T-cell (primary cell): ENCODE measurements around the gene RICTOR. TPM values are rescaled to one million over a fixed set of nuclear protein-coding genes. Genes with fewer than 3 reads are reported as not detected.
A peak's percentile ranks its signal among the peaks of the same experiment; 100 is the strongest.

Experiments used
- ATAC-seq, 4 experiments: fragments of 200-7000 bp in 3 of 4; fragments of 150-1000 bp in 1 of 4; cut with Tn5 transposase; replicated peaks in 1 of 4; 1 replicate in 3 of 4; 2 replicates in 1 of 4; pipeline ENCODE4 v1.10.0; 2021; ENCODE audit warnings: moderate library complexity in 3 of 4, mild to moderate bottlenecking in 2 of 4, moderate number of reproducible peaks in 1 of 4
- CTCF ChIA-PET, 2 donors: fragments of 300-600 bp; sonication (Branson Sonifier 250); formaldehyde crosslinking; loops; one replicate each; lab custom pipeline; 2022; ENCODE audit warnings: antibody characterized with exemption in 2 of 2; lab: Charles Lee
- POLR2A ChIA-PET, 2 donors: fragments of 300-600 bp; sonication (Branson Sonifier 250); formaldehyde crosslinking; loops; one replicate each; lab custom pipeline; 2022; ENCODE audit warnings: antibody characterized with exemption in 2 of 2; lab: Charles Lee
- DNase-seq, 35 experiments: peaks; one replicate each; pipeline versions ENCODE4 v3.0.0 to v3.0.0-alpha.2; 2013 to 2023
- H3K27ac ChIP-seq: one replicate; pipeline ENCODE4 v1.5.1; 2013; ENCODE audit warnings: low read length
- H3K27me3 ChIP-seq, 2 experiments: replicated peaks in 1 of 2; 1 replicate in 1 of 2; 2 replicates in 1 of 2; pipeline versions ENCODE4 v1.6.1 to v1.7.0; 2013; ENCODE audit warnings: low read length in 1 of 2, mixed read lengths in 1 of 2; ENCODE audit not compliant: control insufficient read depth in 2 of 2, insufficient read depth in 2 of 2; ENCODE audit errors: extremely low read depth in 1 of 2
- H3K36me3 ChIP-seq, 2 donors: 1 replicate in 1 of 2; 2 replicates in 1 of 2; pipeline versions ENCODE4 v1.6.1 to v1.7.0; 2013; ENCODE audit warnings: low read length in 1 of 2; ENCODE audit not compliant: control insufficient read depth in 2 of 2, insufficient read depth in 1 of 2; ENCODE audit errors: extremely low read depth in 1 of 2
- H3K4me1 ChIP-seq, 2 experiments: 1 replicate in 1 of 2; 2 replicates in 1 of 2; pipeline versions ENCODE4 v1.6.1 to v1.7.0; 2013; ENCODE audit warnings: low read length in 2 of 2, mixed read lengths in 1 of 2; ENCODE audit not compliant: insufficient read depth in 2 of 2, control insufficient read depth in 1 of 2; ENCODE audit errors: extremely low read depth in 1 of 2
- H3K4me3 ChIP-seq, 2 donors: 1 replicate in 1 of 2; 2 replicates in 1 of 2; pipeline versions ENCODE4 v1.5.1 to v1.7.0; 2013; ENCODE audit warnings: mild to moderate bottlenecking in 2 of 2, low read length in 1 of 2, moderate library complexity in 1 of 2; ENCODE audit not compliant: control insufficient read depth in 1 of 2; ENCODE audit errors: extremely low read depth in 1 of 2
- H3K9me3 ChIP-seq: 2 replicates; pipeline ENCODE4 v1.7.0; 2013
- H3K27ac Mint-ChIP-seq, 2 donors: one replicate each; pipeline ENCODE4 v1.8.0; 2020 to 2021; ENCODE audit warnings: mild to moderate bottlenecking in 2 of 2, mixed read lengths in 2 of 2
- H3K27me3 Mint-ChIP-seq, 2 donors: one replicate each; pipeline ENCODE4 v1.8.0; 2021 to 2022; ENCODE audit warnings: mixed read lengths in 2 of 2
- H3K36me3 Mint-ChIP-seq: one replicate; pipeline ENCODE4 v1.8.0; 2021; ENCODE audit warnings: mixed read lengths
- H3K4me1 Mint-ChIP-seq, 3 donors: one replicate each; pipeline ENCODE4 v1.8.0; 2020 to 2022; ENCODE audit warnings: mixed read lengths in 3 of 3, mild to moderate bottlenecking in 1 of 3
- H3K4me3 Mint-ChIP-seq, 3 donors: one replicate each; pipeline ENCODE4 v1.8.0; 2020 to 2022; ENCODE audit warnings: mild to moderate bottlenecking in 3 of 3, mixed read lengths in 3 of 3, moderate library complexity in 3 of 3
- H3K9me3 Mint-ChIP-seq, 3 donors: one replicate each; pipeline ENCODE4 v1.8.0; 2020 to 2022; ENCODE audit warnings: mixed read lengths in 3 of 3
- WGBS: methylation state at CpG from one replicate; pipeline ENCODE4 v1.1.5; 2013; ENCODE audit warnings: missing lambda C conversion rate; ENCODE audit not compliant: insufficient coverage; 5-methylcytosine and 5-hydroxymethylcytosine counted together
- total RNA-seq, 35 experiments: library from RNA in 6 of 35; stranded (reverse) in 6 of 35; fragments of 120-200 nt in 1 of 35; gene quantifications; one replicate each; pipeline versions ENCODE4 v1.2.1 to v1.2.4 and lab custom pipeline; 2013 to 2026

The RICTOR gene
- total RNA-seq, 5 donors from 2014 or later (not counting 1 experiment from before 2014, with no cell fraction given): 68.5 to 85.8 (median 74.8) TPM

DNA sequence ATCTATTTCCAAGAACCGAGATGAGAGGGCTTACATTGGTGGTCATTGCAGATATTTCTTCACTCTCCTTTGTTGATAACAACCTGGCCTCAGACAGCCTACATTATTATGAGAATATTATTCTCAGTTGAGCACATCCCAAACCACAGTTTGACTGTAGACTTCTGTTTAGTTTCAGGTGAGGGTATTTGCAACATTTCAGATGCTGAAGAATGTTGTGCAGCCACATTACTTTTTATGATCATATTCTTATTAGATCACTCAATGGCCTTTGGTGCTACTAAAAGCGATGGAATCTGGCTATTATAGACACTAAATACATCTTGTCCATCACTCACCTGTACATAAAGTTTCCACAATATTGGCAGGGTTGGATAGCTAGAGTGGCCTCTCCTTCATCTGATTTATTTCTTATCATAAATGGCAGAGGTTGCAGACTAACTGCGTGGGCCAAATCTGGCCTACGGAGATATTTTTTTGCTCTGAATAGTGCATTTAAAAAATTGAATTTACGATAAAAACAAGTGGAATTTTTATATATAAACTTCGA, 26.2 kb upstream of the RICTOR start:
- peak in 1 of 4 experiments; percentile 10 for ATAC-seq
- Histone ChIP-seq H3K9me3 (no peaks in the 10 kb centered on the region), H3K4me3 (no peak overlapping the region), H3K36me3 (peaks cover 0 to 30% of the 10 kb centered on the region in 2 donors), H3K27ac (peak overlapping the region; percentile 55), H3K27me3 (no peaks in the 10 kb centered on the region), H3K4me1 (peaks cover 9 to 10% of the 10 kb centered on the region in 2 experiments)
- H3K4me3 Mint-ChIP-seq: no peak overlapping the region
- H3K27me3 Mint-ChIP-seq: no peaks in the 10 kb centered on the region
- peaks cover 31% of the 10 kb centered on the region for H3K36me3 Mint-ChIP-seq
- H3K9me3 Mint-ChIP-seq: no peaks in the 10 kb centered on the region
- DNase-seq: no peak
- ChIA-PET POLR2A (no interaction called here), CTCF (no interaction called here)
- peaks cover 47 to 57% (median 50%) of the 10 kb centered on the region in 3 donors for H3K4me1 Mint-ChIP-seq
- no CpG with 5 or more reads among the region's 6 CpGs for WGBS
- peak overlapping the region; percentile 88 to 92 for H3K27ac Mint-ChIP-seq

DNA sequence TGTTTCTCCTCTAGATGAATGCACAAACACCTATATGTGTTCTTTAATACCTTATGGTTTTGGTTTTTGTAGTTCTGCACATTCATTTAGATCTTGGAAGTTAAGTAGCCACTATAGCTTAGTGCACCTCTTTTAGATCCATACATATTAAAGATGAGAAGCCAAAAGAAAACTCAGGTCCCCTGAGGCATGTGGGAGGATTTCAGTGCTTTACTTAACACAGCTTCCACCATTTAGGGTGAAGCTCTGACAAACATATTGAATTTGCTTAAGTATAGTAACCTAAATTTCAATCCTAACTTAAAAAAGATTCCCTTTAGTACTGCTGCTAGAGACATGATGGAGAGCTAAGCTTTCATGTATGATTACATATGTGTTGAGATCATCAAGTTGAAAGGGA, 25.6 kb upstream of the RICTOR start:
- peaks cover 25% of the 10 kb centered on the region for H3K36me3 Mint-ChIP-seq
- no peak overlapping the region for H3K4me3 Mint-ChIP-seq
- Histone ChIP-seq H3K4me3 (no peak overlapping the region), H3K27me3 (no peaks in the 10 kb centered on the region), H3K4me1 (peaks cover 9 to 10% of the 10 kb centered on the region in 2 experiments), H3K9me3 (no peaks in the 10 kb centered on the region), H3K36me3 (peaks cover 0 to 27% of the 10 kb centered on the region in 2 donors), H3K27ac (peak overlapping the region; percentile 55)
- H3K27me3 Mint-ChIP-seq: no peaks in the 10 kb centered on the region
- POLR2A ChIA-PET: interaction anchor here in 1 of 2 donors (0.6 kb wide), 1 partner anchor 9 kb away, joined by 4 read pairs; no protein-coding TSS in a partner anchor
- H3K9me3 Mint-ChIP-seq: no peaks in the 10 kb centered on the region
- peak overlapping the region; percentile 88 to 92 for H3K27ac Mint-ChIP-seq
- ATAC-seq: peak in 1 of 4 experiments; percentile 27
- DNase-seq: no peak
- CTCF ChIA-PET: interaction anchor here in 1 of 2 donors (0.6 kb wide), 1 partner anchor 19 kb away, joined by 3 read pairs; no protein-coding TSS in a partner anchor
- peaks cover 47 to 57% (median 50%) of the 10 kb centered on the region in 3 donors for H3K4me1 Mint-ChIP-seq

DNA sequence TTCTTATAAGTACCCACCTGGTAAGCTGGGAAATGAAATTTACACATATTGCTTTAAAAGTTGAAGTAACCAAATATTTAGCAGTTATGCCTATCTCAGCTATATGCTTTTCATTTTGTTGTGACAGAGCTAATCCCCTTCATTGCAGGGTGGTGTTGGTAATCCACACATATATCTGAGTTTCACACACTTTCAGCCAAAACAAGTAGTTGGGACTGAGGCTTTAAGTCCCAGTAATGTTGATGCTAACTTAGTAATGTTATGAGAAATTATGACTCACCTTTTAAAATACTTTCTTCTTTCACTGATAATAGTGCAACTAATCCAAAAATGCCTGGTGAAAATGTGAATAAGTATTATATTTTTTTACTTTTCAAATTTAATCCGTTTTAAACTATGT, 19.2 kb upstream of the RICTOR start:
- POLR2A ChIA-PET: no interaction called here
- no peaks in the 10 kb centered on the region for H3K27me3 ChIP-seq
- WGBS: no CpG with 5 or more reads among the region's 1 CpG
- Mint-ChIP-seq H3K36me3 (no peaks in the 10 kb centered on the region), H3K4me1 (peaks cover 0 to 2% (median 0%) of the 10 kb centered on the region in 3 donors), H3K9me3 (no peaks in the 10 kb centered on the region), H3K27me3 (peaks cover 8 to 12% of the 10 kb centered on the region in 2 donors), H3K27ac (no peak overlapping the region), H3K4me3 (no peak overlapping the region)
- no peak for DNase-seq
- H3K4me3 ChIP-seq: no peak overlapping the region
- CTCF ChIA-PET: interaction anchor here in 1 of 2 donors (0.5 kb wide), 1 partner anchor 13 kb away, joined by 3 read pairs; no protein-coding TSS in a partner anchor
- H3K36me3 ChIP-seq: no peaks in the 10 kb centered on the region
- ATAC-seq: no peak
- no peak overlapping the region for H3K27ac ChIP-seq
- peaks cover 5% of the 10 kb centered on the region for H3K9me3 ChIP-seq
- no peaks in the 10 kb centered on the region for H3K4me1 ChIP-seq

GRCh38 chr5:39092581-39093351, 18.6 kb upstream of the RICTOR start:
- Mint-ChIP-seq H3K27ac (no peak overlapping the region), H3K36me3 (no peaks in the 10 kb centered on the region), H3K4me1 (peaks cover 0 to 2% (median 0%) of the 10 kb centered on the region in 3 donors), H3K4me3 (no peak overlapping the region), H3K27me3 (peaks cover 9 to 15% of the 10 kb centered on the region in 2 donors), H3K9me3 (no peaks in the 10 kb centered on the region)
- CTCF ChIA-PET: interaction anchor here in 1 of 2 donors (0.5 kb wide), 1 partner anchor 13 kb away, joined by 3 read pairs; no protein-coding TSS in a partner anchor
- 60% methylated on average over 2 of the region's 4 CpGs for WGBS
- Histone ChIP-seq H3K36me3 (no peaks in the 10 kb centered on the region), H3K27ac (no peak overlapping the region), H3K9me3 (peaks cover 5% of the 10 kb centered on the region), H3K4me1 (no peaks in the 10 kb centered on the region), H3K27me3 (no peaks in the 10 kb centered on the region), H3K4me3 (no peak overlapping the region)
- no peak for ATAC-seq
- POLR2A ChIA-PET: no interaction called here
- DNase-seq: no peak

GRCh38 chr5:39091940-39092580, 17.9 kb upstream of the RICTOR start:
- no peak overlapping the region for H3K27ac Mint-ChIP-seq

DNA sequence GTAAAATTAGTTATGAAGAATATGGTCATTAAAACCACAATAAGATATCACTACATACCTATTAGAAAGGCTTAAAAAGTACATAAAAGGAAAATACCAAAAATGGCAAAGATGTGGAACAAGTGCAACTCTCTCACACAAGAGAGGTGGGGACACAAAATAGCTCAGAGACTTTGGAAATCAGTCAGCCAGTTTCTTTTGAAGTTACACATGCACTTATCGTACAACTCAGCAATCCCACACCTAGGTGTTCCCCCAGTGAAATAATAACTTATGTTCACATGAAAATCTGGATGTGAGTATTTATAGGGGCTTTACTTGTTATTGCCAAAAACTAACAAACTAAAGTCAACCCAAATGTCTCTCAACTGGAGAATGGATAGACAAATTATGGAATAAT, 9.8 kb upstream of the RICTOR start:
- Histone ChIP-seq H3K9me3 (peaks cover 1% of the 10 kb centered on the region), H3K27me3 (peaks cover 0 to 19% of the 10 kb centered on the region in 2 experiments), H3K27ac (no peak overlapping the region), H3K4me1 (no peaks in the 10 kb centered on the region), H3K4me3 (no peak overlapping the region), H3K36me3 (no peaks in the 10 kb centered on the region)
- DNase-seq (no peak), ATAC-seq (no peak)
- ChIA-PET POLR2A (interaction anchor here in 1 of 2 donors (0.6 kb wide), 1 partner anchor 120 kb away, joined by 9 read pairs; no protein-coding TSS in a partner anchor), CTCF (interaction anchor here (0.7 to 1.2 kb wide), 2 partner anchors 20 to 35 kb away, joined by 3 to 4 read pairs; no protein-coding TSS in a partner anchor)
- peaks cover 22 to 53% of the 10 kb centered on the region in 2 donors for H3K27me3 Mint-ChIP-seq
- H3K27ac Mint-ChIP-seq: no peak overlapping the region
- H3K36me3 Mint-ChIP-seq: peaks cover 4% of the 10 kb centered on the region
- H3K4me3 Mint-ChIP-seq: no peak overlapping the region
- peaks cover 0 to 7% (median 7%) of the 10 kb centered on the region in 3 donors for H3K4me1 Mint-ChIP-seq
- H3K9me3 Mint-ChIP-seq: peaks cover 0 to 9% (median 0%) of the 10 kb centered on the region in 3 donors
- WGBS: no CpG with 5 or more reads among the region's 1 CpG

More at GRCh38 chr5:39091940-39092580, 17.9 kb upstream of the RICTOR start:
- Mint-ChIP-seq H3K36me3 (no peaks in the 10 kb centered on the region), H3K27me3 (peaks cover 12 to 15% of the 10 kb centered on the region in 2 donors), H3K4me3 (no peak overlapping the region), H3K9me3 (no peaks in the 10 kb centered on the region), H3K4me1 (peaks cover 0 to under 1% (median 0%) of the 10 kb centered on the region in 3 donors)
- Histone ChIP-seq H3K36me3 (no peaks in the 10 kb centered on the region), H3K27me3 (no peaks in the 10 kb centered on the region), H3K4me3 (no peak overlapping the region), H3K27ac (no peak overlapping the region), H3K4me1 (no peaks in the 10 kb centered on the region), H3K9me3 (peaks cover 5% of the 10 kb centered on the region)
- DNase-seq (no peak), ATAC-seq (no peak)
- ChIA-PET POLR2A (no interaction called here), CTCF (no interaction called here)
- 90% methylated on average over 2 of the region's 7 CpGs for WGBS
